ENCODE data around the gene UNKL.

UNKL gene

DNA sequence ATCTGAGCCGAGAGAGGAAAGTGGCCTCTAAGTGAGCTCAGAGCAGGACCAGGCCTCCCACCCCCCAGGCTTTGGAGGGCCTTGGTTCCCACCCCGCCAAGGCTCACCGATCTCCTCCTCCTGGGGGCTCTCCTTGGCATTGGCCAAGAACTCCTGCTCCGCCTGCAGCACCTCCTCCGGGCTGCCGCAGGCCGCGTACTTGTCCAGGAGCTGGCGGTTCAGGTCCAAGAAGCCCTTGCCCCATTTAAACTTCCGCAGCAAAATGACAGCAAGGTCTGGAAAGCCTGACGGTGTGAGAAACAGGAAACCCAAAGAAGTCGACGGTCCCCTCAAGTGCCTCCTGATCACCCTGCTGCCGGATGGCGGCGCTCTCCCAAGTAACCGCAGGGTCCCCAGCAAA is 64.6 kb downstream of the UNKL start:
- Histone ChIP-seq H3K4me3 (ENCODE audit: low read depth, low read length, poor library complexity, severe bottlenecking) (no peak overlapping the region), H3K27ac (ENCODE audit: low read depth, low read length, poor library complexity, severe bottlenecking) (no peak overlapping the region), H3K9me2 (ENCODE audit: low read depth, low read length) (no peaks in the 10 kb centered on the region), H3K4me2 (ENCODE audit: low read length) (peak overlapping the region; percentile 90; the same call in 1 of the 2 replicates), H2AFZ (ENCODE audit: low read length) (no peak overlapping the region), H3K36me3 (ENCODE audit: insufficient read depth, low read length) (peaks cover 19% of the 10 kb centered on the region), H3F3A (ENCODE audit: insufficient read depth, low read length) (no peaks in the 10 kb centered on the region), H3K79me2 (ENCODE audit: insufficient read depth, low read length) (0 out of 2 replicates have a peak, but pooled peaks cover 7% of the 10 kb centered on the region), H3K9me3 (ENCODE audit: low read length) (no peaks in the 10 kb centered on the region), H3K27me3 (ENCODE audit: insufficient read depth, low read length) (peaks cover 2% of the 10 kb centered on the region; the same call in 1 of the 2 replicates), H3K9ac (ENCODE audit: low read length) (no peak overlapping the region), H3K4me1 (ENCODE audit: insufficient read depth, low read length, severe bottlenecking) (peaks cover 31% of the 10 kb centered on the region), H4K20me1 (ENCODE audit: insufficient read depth, low read length) (no peaks in the 10 kb centered on the region)
- TF ChIP-seq EZH2 (IDR thresholded peaks at IDR 0.05; ENCODE audit: borderline replicate concordance, low read length): no peak
- TF ChIP-seq, protein P1, sequence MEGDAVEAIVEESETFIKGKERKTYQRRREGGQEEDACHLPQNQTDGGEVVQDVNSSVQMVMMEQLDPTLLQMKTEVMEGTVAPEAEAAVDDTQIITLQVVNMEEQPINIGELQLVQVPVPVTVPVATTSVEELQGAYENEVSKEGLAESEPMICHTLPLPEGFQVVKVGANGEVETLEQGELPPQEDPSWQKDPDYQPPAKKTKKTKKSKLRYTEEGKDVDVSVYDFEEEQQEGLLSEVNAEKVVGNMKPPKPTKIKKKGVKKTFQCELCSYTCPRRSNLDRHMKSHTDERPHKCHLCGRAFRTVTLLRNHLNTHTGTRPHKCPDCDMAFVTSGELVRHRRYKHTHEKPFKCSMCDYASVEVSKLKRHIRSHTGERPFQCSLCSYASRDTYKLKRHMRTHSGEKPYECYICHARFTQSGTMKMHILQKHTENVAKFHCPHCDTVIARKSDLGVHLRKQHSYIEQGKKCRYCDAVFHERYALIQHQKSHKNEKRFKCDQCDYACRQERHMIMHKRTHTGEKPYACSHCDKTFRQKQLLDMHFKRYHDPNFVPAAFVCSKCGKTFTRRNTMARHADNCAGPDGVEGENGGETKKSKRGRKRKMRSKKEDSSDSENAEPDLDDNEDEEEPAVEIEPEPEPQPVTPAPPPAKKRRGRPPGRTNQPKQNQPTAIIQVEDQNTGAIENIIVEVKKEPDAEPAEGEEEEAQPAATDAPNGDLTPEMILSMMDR (IDR thresholded peaks at IDR 0.05; ENCODE audit: low read length): peak; percentile 28; the same call in 1 of the 2 replicates

DNA sequence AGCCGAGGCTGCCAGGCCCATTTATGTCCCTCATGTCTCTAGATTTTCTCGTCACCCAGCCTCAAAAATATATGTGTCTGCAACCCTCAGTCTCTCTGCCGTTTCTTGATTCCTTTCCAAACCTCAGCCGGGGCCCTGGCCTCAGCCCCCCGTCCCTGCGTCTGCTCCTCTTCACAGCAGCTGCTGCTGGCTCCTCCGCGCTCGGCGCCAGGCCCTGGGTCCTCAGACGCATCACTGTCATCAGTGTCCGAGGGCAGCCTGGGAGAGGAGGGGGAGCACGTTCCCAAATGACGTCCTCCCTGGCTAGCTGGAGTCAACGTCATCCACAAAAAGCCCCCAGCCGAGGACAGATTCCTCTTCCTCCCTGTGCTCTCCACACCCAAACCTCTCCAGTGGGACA is 65.2 kb downstream of the UNKL start:
- 0 out of 2 replicates have a peak, but pooled peaks cover 7% of the 10 kb centered on the region for H3K79me2 ChIP-seq (ENCODE audit: insufficient read depth, low read length)
- H3K9me3 ChIP-seq (ENCODE audit: low read length): no peaks in the 10 kb centered on the region
- H3K4me3 ChIP-seq (ENCODE audit: low read depth, low read length, poor library complexity, severe bottlenecking): no peak overlapping the region
- no peak overlapping the region for H2AFZ ChIP-seq (ENCODE audit: low read length)
- no peak overlapping the region for H3K4me2 ChIP-seq (ENCODE audit: low read length)
- H3K9ac ChIP-seq (ENCODE audit: low read length): no peak overlapping the region
- peaks cover 19% of the 10 kb centered on the region for H3K36me3 ChIP-seq (ENCODE audit: insufficient read depth, low read length)
- TF ChIP-seq, protein P1 (IDR thresholded peaks at IDR 0.05; ENCODE audit: low read length): no peak
- TF ChIP-seq EZH2 (IDR thresholded peaks at IDR 0.05; ENCODE audit: borderline replicate concordance, low read length): no peak
- H3K9me2 ChIP-seq (ENCODE audit: low read depth, low read length): no peaks in the 10 kb centered on the region
- H3K27me3 ChIP-seq (ENCODE audit: insufficient read depth, low read length): peaks cover 4% of the 10 kb centered on the region; the same call in 1 of the 2 replicates
- no peaks in the 10 kb centered on the region for H4K20me1 ChIP-seq (ENCODE audit: insufficient read depth, low read length)
- H3K27ac ChIP-seq (ENCODE audit: low read depth, low read length, poor library complexity, severe bottlenecking): no peak overlapping the region
- H3F3A ChIP-seq (ENCODE audit: insufficient read depth, low read length): no peaks in the 10 kb centered on the region
- peaks cover 31% of the 10 kb centered on the region for H3K4me1 ChIP-seq (ENCODE audit: insufficient read depth, low read length, severe bottlenecking)

DNA sequence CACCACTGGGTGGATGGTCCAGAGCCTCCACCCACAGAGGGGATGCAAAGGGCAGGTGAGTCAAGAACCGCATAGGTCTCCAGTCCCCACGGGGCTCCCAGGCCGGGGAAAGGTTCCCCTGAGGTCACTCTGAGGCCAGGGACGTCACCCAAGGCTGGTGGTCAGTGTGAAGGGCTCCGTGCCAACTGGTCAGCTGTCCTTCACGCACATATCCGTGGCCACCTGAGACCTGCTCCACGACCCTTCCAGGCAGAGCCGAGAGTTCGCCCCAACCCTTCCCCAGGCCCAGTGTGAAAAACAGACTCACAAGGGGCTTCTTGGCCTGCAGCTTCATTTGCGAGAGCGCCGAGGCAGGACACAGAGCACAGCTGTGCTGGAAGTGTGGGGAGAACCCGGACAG is 65.6 kb downstream of the UNKL start:
- Histone ChIP-seq H3K27me3 (ENCODE audit: insufficient read depth, low read length) (peaks cover 4% of the 10 kb centered on the region; the same call in 1 of the 2 replicates), H3F3A (ENCODE audit: insufficient read depth, low read length) (no peaks in the 10 kb centered on the region), H2AFZ (ENCODE audit: low read length) (no peak overlapping the region), H3K27ac (ENCODE audit: low read depth, low read length, poor library complexity, severe bottlenecking) (no peak overlapping the region), H3K9me2 (ENCODE audit: low read depth, low read length) (no peaks in the 10 kb centered on the region), H3K9ac (ENCODE audit: low read length) (no peak overlapping the region), H3K4me3 (ENCODE audit: low read depth, low read length, poor library complexity, severe bottlenecking) (no peak overlapping the region), H3K36me3 (ENCODE audit: insufficient read depth, low read length) (peaks cover 19% of the 10 kb centered on the region), H4K20me1 (ENCODE audit: insufficient read depth, low read length) (no peaks in the 10 kb centered on the region), H3K4me1 (ENCODE audit: insufficient read depth, low read length, severe bottlenecking) (peaks cover 32% of the 10 kb centered on the region), H3K9me3 (ENCODE audit: low read length) (no peaks in the 10 kb centered on the region), H3K4me2 (ENCODE audit: low read length) (no peak overlapping the region), H3K79me2 (ENCODE audit: insufficient read depth, low read length) (0 out of 2 replicates have a peak, but pooled peaks cover 7% of the 10 kb centered on the region)
- TF ChIP-seq, protein P1 (IDR thresholded peaks at IDR 0.05; ENCODE audit: low read length): no peak

Data from OCI-LY1 (cell line).